Stimulated activated CD4-positive, alpha-beta T cell treated with anti-CD3 and anti-CD28 coated beads, Interleukin-1b, Interleukin-23, amount 100 ng/mL, for 1 hour (primary cell): Measurements from ENCODE around the gene S100P.
"Not testable (repeated sequence)": the region's sequence is repeated elsewhere in the genome, so short reads cannot be mapped to it uniquely, and the experiment has no call there.

Experiments
- DNase-seq, 2 donors: peaks; one replicate each; pipeline ENCODE4 v3.0.0-alpha.2; 2020; ENCODE audit warnings: low read depth in 2 of 2

Gene S100P

GRCh38 chr4:6673191-6673659 lies 20.5 kb upstream of the S100P start:
- DNase-seq: not testable (repeated sequence)

DNA sequence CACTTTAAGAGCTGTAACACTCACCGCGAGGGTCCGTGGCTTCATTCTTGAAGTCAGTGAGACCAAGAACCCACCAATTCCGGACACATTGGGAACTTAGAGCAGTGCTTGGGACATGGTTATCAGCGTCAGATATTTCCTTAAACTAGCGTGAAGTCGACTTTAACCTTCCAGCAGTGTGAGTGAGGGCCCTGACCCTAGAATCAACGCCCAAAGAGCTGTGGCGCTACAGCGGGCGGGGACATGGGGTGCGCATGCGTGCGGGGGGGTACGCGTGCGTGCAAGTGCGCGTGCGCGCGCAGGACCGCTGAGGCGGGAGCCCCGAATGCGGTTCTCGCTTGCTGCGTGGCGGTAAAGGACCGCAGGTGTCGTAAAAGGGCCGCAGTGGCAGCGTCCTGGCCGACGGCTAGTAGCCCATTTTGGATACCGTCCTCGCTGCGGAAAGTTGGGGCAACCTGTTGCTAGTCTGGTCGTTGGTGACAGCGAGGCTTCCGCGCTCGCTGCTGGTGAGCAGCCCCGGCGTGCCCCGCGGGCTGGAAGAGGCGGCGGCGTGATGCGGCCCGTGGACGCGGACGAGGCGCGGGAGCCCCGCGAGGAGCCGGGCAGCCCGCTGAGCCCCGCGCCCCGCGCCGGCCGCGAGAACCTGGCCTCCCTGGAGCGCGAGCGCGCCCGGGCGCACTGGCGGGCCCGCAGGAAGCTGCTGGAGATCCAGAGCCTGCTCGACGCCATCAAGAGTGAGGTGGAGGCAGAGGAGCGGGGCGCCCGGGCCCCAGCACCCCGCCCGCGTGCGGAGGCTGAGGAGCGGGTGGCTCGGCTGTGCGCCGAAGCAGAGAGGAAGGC lies 19.8 kb upstream of the S100P start:
- peak; percentile 76 to 92 for DNase-seq

GRCh38 chr4:6674500-6675149 lies 19.1 kb upstream of the S100P start:
- DNase-seq: no peak

- DNase-seq: no peak
Measured at GRCh38 chr4:6676722-6677558, 16.7 kb upstream of the S100P start.

GRCh38 chr4:6680372-6681034 lies 13.2 kb upstream of the S100P start:
- DNase-seq: no peak

DNA sequence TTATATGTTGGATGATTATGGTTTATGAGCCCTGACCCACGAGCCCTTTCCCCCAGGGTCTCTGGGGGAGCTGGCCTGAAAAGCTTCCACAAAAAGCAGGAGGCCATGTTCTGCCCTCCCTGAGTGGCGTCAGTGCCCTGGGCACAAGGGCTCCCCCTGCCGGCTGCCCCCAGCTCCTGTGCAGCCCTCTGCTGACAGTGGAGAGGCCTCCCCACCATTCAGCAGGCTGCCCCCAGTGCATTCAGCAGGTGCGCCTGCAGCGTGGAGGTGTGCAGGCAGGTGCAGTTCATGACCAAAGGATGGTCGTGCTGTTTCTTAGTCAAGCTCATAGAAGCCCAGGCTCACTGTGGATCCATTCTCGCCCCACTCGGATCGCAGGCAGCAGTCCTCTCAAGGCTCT lies 12.5 kb upstream of the S100P start:
- DNase-seq: no peak

DNA sequence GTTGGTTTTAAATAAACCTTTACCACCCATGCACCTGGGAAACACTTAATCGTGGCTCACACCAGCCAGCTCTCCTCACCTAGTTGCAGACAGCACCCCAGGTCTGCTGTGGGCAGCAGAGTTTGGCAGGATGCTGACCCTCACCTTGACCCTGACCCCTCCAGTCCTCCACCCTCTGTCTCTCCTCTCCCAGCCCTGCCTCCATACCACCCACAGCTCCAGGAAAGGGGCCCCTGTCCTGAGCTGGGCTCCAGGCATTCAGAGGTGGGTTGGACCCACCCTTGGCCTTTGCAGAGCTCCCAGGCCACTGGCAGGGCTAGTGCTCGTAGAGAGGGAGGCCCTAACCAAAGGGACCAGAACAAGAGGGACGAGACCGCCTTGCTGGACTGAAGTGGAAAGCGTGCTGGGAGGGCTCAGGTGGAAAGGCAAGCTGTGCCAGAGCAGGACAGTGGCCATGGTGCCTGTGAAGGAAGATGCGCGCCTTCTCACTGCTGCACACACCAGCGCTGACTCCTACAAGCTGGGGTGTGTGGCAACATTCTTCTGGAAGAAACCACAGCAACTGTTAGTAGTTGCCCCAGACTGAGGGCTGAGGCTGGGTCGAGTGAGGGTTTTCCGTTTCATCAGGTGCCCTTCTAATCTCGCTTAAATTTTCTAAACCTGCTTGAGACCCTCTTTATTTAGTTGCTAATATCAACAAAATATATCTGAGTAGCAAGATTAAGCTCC lies 10.7 kb upstream of the S100P start:
- no peak for DNase-seq

GRCh38 chr4:6684656-6685055 lies 9.0 kb upstream of the S100P start:
- DNase-seq: no peak

DNA sequence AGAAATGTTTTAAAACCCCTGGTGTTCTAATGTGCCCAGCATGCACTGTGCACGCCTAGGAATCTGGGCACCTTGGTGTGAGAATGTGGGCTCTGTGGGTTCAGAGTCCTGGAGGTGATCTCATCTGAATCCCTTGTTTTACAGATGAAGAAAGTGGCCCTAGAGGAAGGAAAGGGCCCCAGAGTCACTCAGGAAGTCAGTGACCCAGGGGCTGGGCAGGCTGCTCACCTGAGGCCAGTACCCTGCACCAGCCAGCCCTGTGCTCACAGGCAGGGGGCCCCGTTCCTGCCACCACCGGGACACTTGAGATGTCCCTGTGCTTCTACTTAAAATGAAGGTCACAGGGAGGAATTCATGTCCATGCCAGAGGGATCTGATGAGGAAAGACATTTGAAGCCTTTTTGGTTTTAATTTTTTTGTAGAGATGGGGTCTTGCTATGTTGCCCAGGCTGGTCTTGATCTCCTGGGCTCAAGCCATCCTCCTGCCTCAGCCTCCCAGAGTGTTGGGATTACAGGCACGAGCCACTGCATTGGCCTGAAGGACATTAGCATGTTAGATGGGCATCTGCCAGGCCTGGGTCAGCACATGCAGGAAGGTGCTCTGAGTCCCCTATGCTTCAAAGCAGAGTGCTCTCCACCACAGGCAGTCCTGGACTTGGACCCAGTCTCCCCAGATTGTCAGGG lies 7.4 kb upstream of the S100P start:
- DNase-seq: no peak

GRCh38 chr4:6687947-6688878 lies 5.5 kb upstream of the S100P start:
- DNase-seq: no peak

DNA sequence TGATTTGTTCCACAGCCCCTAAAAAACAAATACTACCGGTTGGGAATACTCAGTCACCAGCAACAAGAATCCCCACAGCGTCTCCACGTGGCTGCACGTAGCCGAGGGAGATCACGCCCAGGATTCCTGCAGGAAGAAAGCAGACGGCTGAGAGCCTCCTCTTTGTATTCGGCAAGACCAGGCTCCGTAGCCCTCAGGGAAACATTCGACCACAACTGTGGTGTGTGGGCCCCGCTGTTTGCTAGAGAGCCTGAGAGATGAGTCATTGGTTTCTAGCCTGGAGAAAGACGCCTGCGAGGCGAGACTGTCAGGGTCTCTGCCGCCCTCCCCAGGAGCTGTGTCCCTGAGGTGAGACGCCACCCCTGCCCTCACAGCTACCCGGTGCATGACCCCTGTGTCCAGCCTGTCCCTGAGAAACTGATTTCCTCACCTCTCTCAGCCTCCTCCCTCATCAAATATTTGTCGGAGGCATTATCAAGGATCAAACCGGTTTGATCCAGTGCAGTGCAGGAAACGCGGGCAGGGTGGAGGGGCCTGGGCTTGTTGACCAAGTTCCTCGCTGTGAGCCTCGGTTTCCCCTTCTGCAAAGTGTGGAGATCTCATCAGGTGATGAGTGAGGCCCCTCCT lies 4.7 kb upstream of the S100P start:
- no peak for DNase-seq

GRCh38 chr4:6689506-6689960 lies 4.1 kb upstream of the S100P start:
- no peak for DNase-seq

DNA sequence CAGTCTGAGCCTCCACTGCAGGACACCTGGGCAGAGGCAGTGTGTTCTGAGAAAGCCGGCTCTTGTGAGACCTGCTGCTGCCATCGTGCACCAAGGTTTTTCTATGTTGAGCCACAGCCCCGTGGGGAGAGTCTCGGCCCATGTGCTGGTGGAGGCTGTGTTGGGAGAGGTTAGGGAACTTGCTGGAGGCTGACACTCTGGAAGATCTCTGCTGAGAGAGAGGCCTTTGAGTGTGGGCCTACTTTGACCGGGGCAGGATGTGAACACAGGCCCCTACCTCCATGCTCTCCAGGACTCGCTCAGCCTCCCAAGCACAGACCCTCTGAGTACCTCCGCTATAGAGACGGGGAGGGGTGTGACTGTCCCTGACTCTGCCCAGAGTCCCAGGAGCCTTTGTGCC lies 1.3 kb upstream of the S100P start:
- no peak for DNase-seq

DNA sequence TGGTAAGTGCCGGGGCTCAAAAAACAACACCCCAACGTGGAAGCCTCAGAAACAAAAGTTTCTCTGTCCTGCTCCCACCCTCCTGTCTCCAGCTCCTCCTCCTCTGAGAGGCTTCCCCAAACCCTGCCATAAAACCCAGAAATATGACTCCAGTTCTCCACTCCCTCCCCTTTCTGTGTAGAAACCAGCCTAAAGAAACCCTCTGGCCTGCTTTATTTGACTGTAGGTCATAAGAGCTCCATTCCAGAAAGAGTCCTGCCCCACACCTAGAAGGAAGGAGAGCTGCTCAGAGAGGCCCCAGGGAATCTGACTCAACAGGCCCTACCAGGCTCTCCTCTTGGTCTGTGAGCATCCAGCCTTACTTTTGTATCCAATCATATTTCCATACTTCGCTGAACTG lies 872 bp upstream of the S100P start:
- no peak for DNase-seq

- no peak for DNase-seq
Measured at GRCh38 chr4:6694177-6694901, 661 bp downstream of the S100P start.

DNA sequence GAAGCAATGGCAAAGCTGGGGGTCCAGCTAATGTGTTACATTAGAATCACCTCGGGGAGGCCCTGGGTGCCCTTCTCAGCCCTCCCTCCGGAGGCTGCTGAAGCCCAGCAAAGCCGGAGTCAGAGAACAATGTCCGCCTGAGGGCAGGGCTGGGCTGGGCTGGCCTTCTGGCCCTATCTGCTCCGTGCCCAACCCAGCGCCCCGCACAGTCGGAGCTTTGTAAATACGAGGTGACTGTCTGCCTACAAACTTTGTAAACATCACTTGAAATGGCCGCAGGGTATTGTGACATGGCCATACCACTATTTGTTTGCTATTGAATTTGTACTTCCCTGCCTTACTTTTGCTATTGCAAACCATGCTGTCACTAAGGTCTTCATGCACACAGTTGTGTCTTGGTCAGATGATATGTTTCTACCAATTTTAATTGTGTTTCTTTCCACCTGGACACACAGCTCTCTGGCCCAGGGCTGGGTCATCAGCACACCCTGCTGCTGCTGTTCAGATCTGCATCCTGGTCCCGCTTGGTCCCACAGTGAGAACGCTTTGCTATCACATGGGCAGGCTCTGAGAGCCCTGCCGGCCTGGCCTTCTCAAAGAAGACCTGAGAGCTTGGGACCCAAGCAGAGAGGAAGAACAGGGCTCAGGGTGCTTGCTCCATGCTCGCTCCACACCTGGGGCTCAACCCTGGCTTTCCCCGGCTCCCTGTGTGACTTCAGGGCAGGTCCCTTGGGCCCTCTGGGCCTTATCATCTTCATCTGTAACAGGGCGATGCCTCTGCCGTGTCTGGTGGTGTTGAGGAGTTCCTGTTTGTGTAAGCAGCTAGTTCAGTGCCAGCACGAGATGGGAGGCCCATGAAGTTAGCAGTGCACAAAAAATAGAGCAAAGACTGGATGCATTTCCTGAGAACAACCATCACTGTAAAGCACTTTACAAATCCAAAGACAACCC lies 2.3 kb downstream of the S100P start:
- DNase-seq: no peak

- DNase-seq: no peak
Measured at GRCh38 chr4:6696611-6697010, 2.9 kb downstream of the S100P start.
